Natural killer cell treated with Interleukin-12 subunit alpha and Interleukin-12 subunit beta and Interleukin-15 and Interleukin-18, amount 100 ng/mL, for 72 hours (primary cell): ENCODE results near the gene TSFM. TPM values are rescaled to one million over a fixed set of nuclear protein-coding genes. Genes with fewer than 3 reads are reported as not detected.

Source experiments
- ATAC-seq, 2 donors: fragments of 150-1000 bp; cut with Tn5 transposase in 1 of 2; sonication (Bioruptor Pico), chemical (Tn5 transposase) in 1 of 2; 2 replicates each; pipeline ENCODE4 v1.10.0; 2021
- DNase-seq: peaks from one replicate; pipeline ENCODE4 v3.0.0; 2022; ENCODE audit warnings: low spot score
- H3K27ac Mint-ChIP-seq, 2 donors: 1 replicate in 1 of 2; 2 replicates in 1 of 2; pipeline ENCODE4 v1.8.0; 2022; ENCODE audit warnings: mixed read lengths in 2 of 2, mild to moderate bottlenecking in 1 of 2, moderate library complexity in 1 of 2
- H3K27me3 Mint-ChIP-seq, 2 donors: 1 replicate in 1 of 2; 2 replicates in 1 of 2; pipeline ENCODE4 v1.8.0; 2022; ENCODE audit warnings: mixed read lengths in 2 of 2
- H3K36me3 Mint-ChIP-seq: one replicate; pipeline ENCODE4 v1.8.0; 2022; ENCODE audit warnings: mixed read lengths
- H3K4me1 Mint-ChIP-seq, 2 donors: 1 replicate in 1 of 2; 2 replicates in 1 of 2; pipeline ENCODE4 v1.8.0; 2022; ENCODE audit warnings: low read depth in 2 of 2, mixed read lengths in 2 of 2, mild to moderate bottlenecking in 1 of 2
- H3K4me3 Mint-ChIP-seq: one replicate; pipeline ENCODE4 v1.8.0; 2022; ENCODE audit warnings: mixed read lengths
- H3K9me3 Mint-ChIP-seq: 2 replicates; pipeline ENCODE4 v1.8.0; 2022; ENCODE audit warnings: mixed read lengths
- total RNA-seq, 2 donors: library from RNA; stranded (reverse); gene quantifications; one replicate each; pipeline ENCODE4 v1.2.3, GENCODE V29; 2022

The TSFM gene
- total RNA-seq, 2 donors from 2014 or later, result 43.2 to 44.6 TPM

GRCh38 chr12:57837864-57838562 is 55.4 kb downstream of the TSFM start:
- peak overlapping the region; percentile 71 to 83 for H3K27ac Mint-ChIP-seq
- peak overlapping the region; percentile 52 for H3K4me3 Mint-ChIP-seq
- ATAC-seq, result peak in 1 of 2 donors; percentile 4
- no peaks in the 10 kb centered on the region for H3K9me3 Mint-ChIP-seq
- no peaks in the 10 kb centered on the region for H3K36me3 Mint-ChIP-seq
- H3K4me1 Mint-ChIP-seq, result peaks cover 55 to 65% of the 10 kb centered on the region in 2 donors
- DNase-seq, result no peak
- no peaks in the 10 kb centered on the region for H3K27me3 Mint-ChIP-seq

GRCh38 chr12:57838594-57839302 is 56.2 kb downstream of the TSFM start:
- Mint-ChIP-seq H3K27ac (peak overlapping the region; percentile 71 to 83), H3K27me3 (no peaks in the 10 kb centered on the region), H3K9me3 (no peaks in the 10 kb centered on the region), H3K4me3 (peak overlapping the region; percentile 52), H3K36me3 (no peaks in the 10 kb centered on the region), H3K4me1 (peaks cover 57 to 65% of the 10 kb centered on the region in 2 donors)
- DNase-seq (no peak), ATAC-seq (peak in 1 of 2 donors; percentile 67)

DNA sequence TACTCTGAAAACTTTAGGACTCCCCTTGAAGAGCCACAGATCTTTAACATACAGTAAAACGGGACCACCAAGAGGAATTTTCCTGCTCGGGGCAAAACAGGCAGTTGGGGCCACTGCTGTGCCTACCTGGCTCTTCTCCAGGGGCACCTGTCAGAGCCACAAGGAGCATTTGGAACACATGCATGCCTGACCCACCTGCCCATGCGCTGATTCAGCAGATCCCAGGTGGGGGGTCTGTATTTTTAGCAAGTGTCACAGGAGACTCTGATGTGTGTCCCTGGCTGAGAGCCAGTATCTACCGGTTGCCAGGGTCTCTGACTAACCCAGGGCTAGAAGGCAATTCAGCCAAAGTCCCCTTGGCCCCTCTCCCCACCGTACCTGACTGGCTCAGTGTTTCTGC is 57.4 kb downstream of the TSFM start:
- Mint-ChIP-seq H3K27ac (peak overlapping the region; percentile 71 to 83), H3K36me3 (no peaks in the 10 kb centered on the region), H3K9me3 (no peaks in the 10 kb centered on the region), H3K27me3 (no peaks in the 10 kb centered on the region), H3K4me3 (no peak overlapping the region), H3K4me1 (peaks cover 66 to 70% of the 10 kb centered on the region in 2 donors)
- DNase-seq (no peak), ATAC-seq (no peak)

GRCh38 chr12:57840726-57841125 is 58.1 kb downstream of the TSFM start:
- Mint-ChIP-seq H3K9me3 (no peaks in the 10 kb centered on the region), H3K27ac (no peak overlapping the region), H3K27me3 (no peaks in the 10 kb centered on the region), H3K36me3 (no peaks in the 10 kb centered on the region), H3K4me1 (peaks cover 65 to 66% of the 10 kb centered on the region in 2 donors), H3K4me3 (no peak overlapping the region)
- DNase-seq (no peak), ATAC-seq (no peak)

DNA sequence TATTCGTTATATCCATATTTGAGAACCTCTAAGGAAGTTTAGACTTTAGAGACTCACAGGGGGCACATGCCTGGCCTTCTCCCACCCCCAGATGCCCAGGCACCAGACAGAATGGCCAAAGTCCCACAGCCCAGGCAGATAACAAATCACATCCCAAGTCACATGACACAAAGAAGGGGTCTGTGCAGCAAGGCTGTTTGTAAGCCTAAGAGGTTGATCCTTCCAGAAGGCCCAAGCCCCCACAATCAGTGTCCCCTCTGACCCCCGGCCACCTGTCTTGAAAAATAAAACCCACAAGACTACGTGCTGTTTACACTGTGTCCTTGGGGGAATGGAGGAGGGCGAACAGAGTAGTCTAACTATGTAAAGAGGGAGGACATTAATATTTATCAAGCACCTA is 58.9 kb downstream of the TSFM start:
- no peaks in the 10 kb centered on the region for H3K9me3 Mint-ChIP-seq
- peaks cover 60 to 62% of the 10 kb centered on the region in 2 donors for H3K4me1 Mint-ChIP-seq
- H3K36me3 Mint-ChIP-seq, result no peaks in the 10 kb centered on the region
- no peak for ATAC-seq
- H3K27ac Mint-ChIP-seq, result peak overlapping the region in 1 of 2 donors; percentile 4
- H3K27me3 Mint-ChIP-seq, result no peaks in the 10 kb centered on the region
- DNase-seq, result no peak
- no peak overlapping the region for H3K4me3 Mint-ChIP-seq

GRCh38 chr12:57842342-57843294 is 60.0 kb downstream of the TSFM start:
- Mint-ChIP-seq H3K27ac (peak overlapping the region in 1 of 2 donors; percentile 40), H3K36me3 (no peaks in the 10 kb centered on the region), H3K4me1 (peaks cover 52 to 55% of the 10 kb centered on the region in 2 donors), H3K27me3 (no peaks in the 10 kb centered on the region), H3K4me3 (peak overlapping the region; percentile 86), H3K9me3 (no peaks in the 10 kb centered on the region)
- DNase-seq (no peak), ATAC-seq (no peak)

DNA sequence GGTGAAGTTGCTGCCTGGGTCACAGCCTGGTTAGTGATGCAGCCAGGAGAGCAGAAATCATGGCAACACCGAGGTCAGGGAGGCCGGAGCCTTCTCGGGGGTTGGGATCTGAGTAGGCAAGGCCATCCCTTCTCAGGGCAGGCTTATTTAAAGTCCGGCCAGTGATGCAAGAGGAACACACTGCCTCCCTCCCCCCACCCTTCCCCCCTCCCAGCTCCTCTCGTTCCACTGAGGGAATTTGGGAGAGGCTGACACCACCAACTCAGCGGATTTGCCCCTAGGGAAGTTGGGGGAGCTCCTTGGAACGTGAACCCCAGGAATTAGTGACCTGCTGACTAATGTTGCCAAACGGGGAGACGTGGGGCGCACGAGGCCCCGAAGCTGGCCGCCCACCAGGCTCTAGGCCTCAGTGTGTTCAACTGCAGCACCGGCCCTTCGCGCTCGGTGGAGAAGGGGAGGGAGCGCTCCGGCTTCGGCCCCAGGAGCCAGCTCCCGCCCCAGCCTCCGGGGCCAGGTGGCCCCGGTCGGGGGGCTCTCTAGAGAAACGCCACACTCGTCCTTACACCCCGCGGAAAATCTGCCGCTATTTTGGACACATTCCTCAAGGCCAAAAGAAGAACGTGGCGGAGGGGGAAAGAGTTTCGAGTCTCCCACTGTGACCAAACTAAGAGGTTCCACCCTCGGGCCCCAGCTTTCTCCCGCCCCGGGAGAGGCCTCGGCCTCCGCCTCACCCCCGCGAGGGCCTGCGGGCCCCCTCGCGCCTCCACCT is 62.3 kb downstream of the TSFM start:
- Mint-ChIP-seq H3K9me3 (no peaks in the 10 kb centered on the region), H3K27me3 (no peaks in the 10 kb centered on the region), H3K4me3 (peak overlapping the region; percentile 86), H3K4me1 (peaks cover 40 to 43% of the 10 kb centered on the region in 2 donors), H3K36me3 (no peaks in the 10 kb centered on the region), H3K27ac (peak overlapping the region; percentile 53 to 66)
- DNase-seq (peak; percentile 65), ATAC-seq (peak in 1 of 2 donors; percentile 29)

DNA sequence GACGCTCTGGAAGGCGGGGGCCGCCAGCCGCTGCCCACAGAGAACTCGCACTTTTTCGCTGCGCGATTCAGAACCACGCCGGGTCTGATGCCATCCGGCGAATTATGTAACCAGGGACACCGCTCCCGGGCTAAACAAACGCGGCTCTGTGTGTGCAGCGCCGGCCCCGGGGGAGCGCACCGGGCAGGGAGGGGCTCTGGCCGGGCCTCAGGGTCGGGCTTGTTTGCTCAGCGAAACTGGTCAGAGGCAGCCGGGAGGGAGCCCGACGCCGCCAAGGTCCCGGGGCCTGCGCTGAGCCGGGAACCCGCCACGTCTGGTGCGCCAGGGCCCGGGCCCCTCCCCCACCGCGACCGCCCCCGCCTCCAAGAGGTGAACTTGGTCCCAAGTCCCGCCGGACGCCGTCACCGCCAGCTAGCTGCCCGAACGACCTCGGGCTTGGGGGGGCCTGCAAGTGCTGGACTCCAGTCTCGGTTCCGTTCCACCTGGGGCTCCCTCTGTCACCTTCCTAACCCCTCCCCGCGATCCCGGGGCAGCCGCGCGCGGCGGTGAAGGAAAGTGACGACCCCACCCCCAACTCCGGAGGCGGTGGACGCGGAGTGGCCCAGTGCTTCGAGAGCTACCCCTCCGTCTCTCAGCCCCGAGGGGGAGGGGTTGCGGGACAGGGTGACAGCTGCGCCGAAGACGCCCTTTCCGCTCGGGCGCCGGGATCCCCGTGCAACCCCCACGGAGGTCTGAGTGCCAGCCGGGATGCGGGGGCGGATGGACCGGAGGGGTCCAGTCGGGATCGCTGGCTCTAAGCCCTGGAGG is 63.1 kb downstream of the TSFM start:
- H3K36me3 Mint-ChIP-seq, result no peaks in the 10 kb centered on the region
- DNase-seq, result peak; percentile 75
- peak; percentile 60 to 62 for ATAC-seq
- no peaks in the 10 kb centered on the region for H3K9me3 Mint-ChIP-seq
- no peak overlapping the region for H3K27ac Mint-ChIP-seq
- peak overlapping the region; percentile 86 for H3K4me3 Mint-ChIP-seq
- peaks cover 36 to 43% of the 10 kb centered on the region in 2 donors for H3K4me1 Mint-ChIP-seq
- peaks cover 0 to under 1% of the 10 kb centered on the region in 2 donors for H3K27me3 Mint-ChIP-seq

DNA sequence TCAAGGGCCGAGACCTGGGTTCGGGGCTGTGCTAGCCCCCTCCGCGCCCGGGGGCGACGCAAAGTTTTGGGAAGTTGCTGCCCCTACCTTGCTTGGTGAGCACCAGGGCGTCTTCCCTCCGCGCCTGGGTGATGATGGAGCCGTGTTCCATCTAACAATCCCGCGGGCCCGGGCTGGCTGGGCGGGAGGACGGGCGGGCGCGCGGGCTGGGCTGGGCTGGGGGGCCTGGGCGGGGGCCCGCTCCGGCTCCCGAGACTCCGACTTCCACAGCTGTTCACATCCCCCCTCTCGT is 63.6 kb downstream of the TSFM start:
- Mint-ChIP-seq H3K4me3 (peak overlapping the region; percentile 86), H3K9me3 (no peaks in the 10 kb centered on the region), H3K27ac (no peak overlapping the region), H3K4me1 (peaks cover 32 to 39% of the 10 kb centered on the region in 2 donors), H3K36me3 (no peaks in the 10 kb centered on the region), H3K27me3 (peaks cover 4 to 6% of the 10 kb centered on the region in 2 donors)
- no peak for DNase-seq
- peak in 1 of 2 donors; percentile 14 for ATAC-seq

DNA sequence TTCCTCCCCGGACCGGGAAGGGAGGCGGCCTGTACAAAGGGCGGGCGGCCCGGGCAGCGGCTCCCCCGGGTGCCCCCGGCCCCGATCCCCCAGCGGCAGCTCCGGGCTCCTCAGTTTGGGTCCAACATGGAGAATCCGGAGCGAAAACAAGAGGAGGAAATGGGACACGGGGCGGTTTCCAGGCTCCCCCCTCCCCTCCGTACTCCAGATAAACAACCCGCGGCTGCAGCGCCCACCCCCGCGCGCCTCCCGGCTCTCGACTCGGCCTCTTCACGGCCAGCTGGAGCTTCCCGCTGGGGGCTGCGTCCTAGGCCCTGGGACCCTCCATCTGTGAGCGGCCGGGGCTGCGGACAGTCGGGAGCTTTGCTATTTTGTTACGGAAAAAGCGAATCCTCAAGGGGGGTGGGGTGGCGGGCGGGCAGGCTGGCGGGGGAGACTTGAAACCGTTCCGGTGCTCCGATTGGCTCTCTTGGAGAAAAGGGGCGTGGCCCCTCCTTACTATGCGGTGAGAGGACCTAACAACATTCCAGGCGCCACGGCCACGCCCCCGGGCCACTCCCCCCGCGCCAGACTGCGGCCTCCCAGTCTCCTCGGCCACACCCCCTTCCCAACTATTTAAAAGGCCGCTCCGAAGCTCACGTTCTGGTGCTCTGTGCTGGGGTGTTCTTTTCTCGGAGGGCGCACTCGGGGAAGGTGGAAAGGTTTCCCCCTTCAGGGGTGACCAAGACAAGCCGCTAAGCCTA is 64.2 kb downstream of the TSFM start, which contains the start of gene CTDSP2:
CTDSP2 (minus strand) TSS at position 153 of the 743 bp plus-strand sequence. CDS start 294 bp downstream, outside the sequence.
- Mint-ChIP-seq H3K36me3 (no peaks in the 10 kb centered on the region), H3K9me3 (no peaks in the 10 kb centered on the region), H3K27me3 (peaks cover 9 to 11% of the 10 kb centered on the region in 2 donors), H3K4me3 (peak within 1 kb of the TSS; percentile 86), H3K4me1 (peaks cover 28 to 35% of the 10 kb centered on the region in 2 donors), H3K27ac (no peak within 1 kb of the TSS)
- ATAC-seq, result peak; percentile 70 to 86
- peak; percentile 93 for DNase-seq
